Lung microvascular endothelial cell (primary cell): ENCODE results near the gene CD52. TPM values are rescaled to one million over a fixed set of nuclear protein-coding genes. Genes with fewer than 3 reads are reported as not detected.
"Not testable (repeated sequence)": the region's sequence is repeated elsewhere in the genome, so short reads cannot be mapped to it uniquely, and the experiment has no call there.

Experiments
- DNase-seq, 2 donors: peaks; one replicate each; pipeline versions ENCODE4 v3.0.0 to v3.0.0-alpha.2; 2010; ENCODE audit warnings: low read depth in 2 of 2
- total RNA-seq: library from RNA; depleted of rRNA; stranded (reverse); fragments of >200 nt; gene quantifications from 2 replicates; pipeline ENCODE4 v1.2.1, GENCODE V29; 2014

Gene CD52
- total RNA-seq, 1 donor from 2014 or later, result not detected

GRCh38 chr1:26297791-26298124 lies 20.0 kb upstream of the CD52 start:
- no peak for DNase-seq

- no peak for DNase-seq
These were observed 17.0 kb upstream of the CD52 start for GRCh38 chr1:26300578-26301275.

GRCh38 chr1:26302733-26303405 lies 14.9 kb upstream of the CD52 start:
- DNase-seq, result peak in 1 of 2 donors; percentile 50

- DNase-seq, result no peak
These were observed 12.0 kb upstream of the CD52 start for GRCh38 chr1:26305667-26306289.

- peak; percentile 91 to 95 for DNase-seq
These were observed 11.2 kb upstream of the CD52 start, which contains the start of gene UBXN11 for GRCh38 chr1:26306290-26307229. Gene UBXN11, minus strand, starts transcription at chr1:26306636. Its CDS starts 3,753 bp downstream, at chr1:26302883.

GRCh38 chr1:26307363-26307781 lies 10.4 kb upstream of the CD52 start:
- no peak for DNase-seq

- DNase-seq, result not testable (repeated sequence)
These were observed 9.5 kb upstream of the CD52 start for GRCh38 chr1:26307966-26308899.

GRCh38 chr1:26314501-26314900 lies 3.3 kb upstream of the CD52 start:
- DNase-seq, result no peak

GRCh38 chr1:26315874-26316850 lies 1.6 kb upstream of the CD52 start:
- no peak for DNase-seq

- DNase-seq, result no peak
These were observed 612 bp upstream of the CD52 start for GRCh38 chr1:26317146-26317545.

GRCh38 chr1:26318338-26319064 lies 743 bp downstream of the CD52 start:
- DNase-seq, result no peak

- no peak for DNase-seq
These were observed 3.1 kb downstream of the CD52 start for GRCh38 chr1:26320896-26321295.

- peak; percentile 81 to 87 for DNase-seq
These were observed 3.7 kb downstream of the CD52 start for GRCh38 chr1:26321315-26322041.

- no peak for DNase-seq
These were observed 4.2 kb downstream of the CD52 start for GRCh38 chr1:26322042-26322331.

- DNase-seq, result no peak
These were observed 5.6 kb downstream of the CD52 start for GRCh38 chr1:26323382-26323781.

- no peak for DNase-seq
These were observed 6.8 kb downstream of the CD52 start for GRCh38 chr1:26324550-26324949.

GRCh38 chr1:26327956-26328362 lies 10.2 kb downstream of the CD52 start:
- no peak for DNase-seq

GRCh38 chr1:26328597-26328996 lies 10.8 kb downstream of the CD52 start:
- no peak for DNase-seq
